ENCODE results near the gene NDUFS8.

NDUFS8 gene

GRCh38 chr11:68076371-68077042, 46.0 kb downstream of the NDUFS8 start:
- in situ Hi-C loops (cut with HindIII; ENCODE audit: low sequenced_read_pairs), result no loop called here

GRCh38 chr11:68077617-68078582, 47.4 kb downstream of the NDUFS8 start:
- in situ Hi-C loops (cut with HindIII; ENCODE audit: low sequenced_read_pairs), result no loop called here

GRCh38 chr11:68080860-68081259, 50.4 kb downstream of the NDUFS8 start:
- in situ Hi-C loops (cut with HindIII; ENCODE audit: low sequenced_read_pairs), result no loop called here

GRCh38 chr11:68081691-68082090, 51.2 kb downstream of the NDUFS8 start:
- in situ Hi-C loops (cut with HindIII; ENCODE audit: low sequenced_read_pairs), result no loop called here

GRCh38 chr11:68082481-68082880, 52.0 kb downstream of the NDUFS8 start:
- in situ Hi-C loops (cut with HindIII; ENCODE audit: low sequenced_read_pairs), result no loop called here

- in situ Hi-C loops (cut with HindIII; ENCODE audit: low sequenced_read_pairs), result no loop called here
Measured at GRCh38 chr11:68083517-68083916, 53.0 kb downstream of the NDUFS8 start.
